Effector memory CD8-positive, alpha-beta T cell (primary cell): ENCODE results near the gene COA8.
"Not testable (repeated sequence)": the region's sequence is repeated elsewhere in the genome, so short reads cannot be mapped to it uniquely, and the experiment has no call there.

ENCODE experiments used
- ATAC-seq: fragments of 150-1000 bp; cut with Tn5 transposase; replicated peaks from 2 replicates; pipeline ENCODE4 v1.10.0; 2021; ENCODE audit warnings: mild to moderate bottlenecking, moderate library complexity
- DNase-seq, 3 experiments: peaks; one replicate each; pipeline ENCODE4 v3.0.0; 2021
- H3K27ac Mint-ChIP-seq, 2 donors: one replicate each; pipeline ENCODE4 v1.8.0; 2022; ENCODE audit warnings: mild to moderate bottlenecking in 2 of 2, mixed read lengths in 2 of 2, moderate library complexity in 2 of 2
- H3K27me3 Mint-ChIP-seq, 2 donors: one replicate each; pipeline ENCODE4 v1.8.0; 2022; ENCODE audit warnings: mixed read lengths in 2 of 2
- H3K36me3 Mint-ChIP-seq: one replicate; pipeline ENCODE4 v1.8.0; 2022; ENCODE audit warnings: mild to moderate bottlenecking, moderate library complexity, mixed read lengths; ENCODE audit not compliant: insufficient read depth
- H3K4me1 Mint-ChIP-seq, 2 donors: one replicate each; pipeline ENCODE4 v1.8.0; 2022; ENCODE audit warnings: low read depth in 2 of 2, mixed read lengths in 2 of 2
- H3K4me3 Mint-ChIP-seq, 2 donors: one replicate each; pipeline ENCODE4 v1.8.0; 2022; ENCODE audit warnings: mild to moderate bottlenecking in 2 of 2, mixed read lengths in 2 of 2, moderate library complexity in 2 of 2
- H3K9me3 Mint-ChIP-seq, 2 donors: one replicate each; pipeline ENCODE4 v1.8.0; 2022; ENCODE audit warnings: mixed read lengths in 2 of 2

COA8 gene

DNA sequence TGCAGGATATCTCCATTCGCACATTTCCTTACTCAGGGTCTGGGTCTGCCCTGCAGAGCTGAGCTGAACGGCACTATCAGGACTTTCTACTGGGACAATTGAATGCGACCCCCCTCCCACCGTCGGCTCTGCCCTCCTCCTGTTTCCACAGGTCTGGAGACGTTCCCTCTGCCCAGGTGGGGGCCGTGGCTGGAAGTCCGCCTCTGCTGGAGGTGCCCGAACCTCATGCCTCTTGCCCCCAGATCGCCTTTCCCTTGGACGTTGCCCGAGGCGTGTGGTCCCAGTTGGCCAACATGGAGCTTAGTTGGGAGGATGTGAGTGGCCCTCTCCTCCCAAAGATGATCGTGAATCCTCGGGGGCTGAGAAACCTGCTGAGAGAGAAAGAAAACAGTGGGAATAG lies 45.1 kb downstream of the COA8 start:
- ATAC-seq (no peak), DNase-seq (no peak)
- peaks cover 6% of the 10 kb centered on the region for H3K36me3 Mint-ChIP-seq
- H3K4me1 Mint-ChIP-seq, result peaks cover 18% of the 10 kb centered on the region in 2 donors
- H3K27me3 Mint-ChIP-seq, result peaks cover 7 to 9% of the 10 kb centered on the region in 2 donors
- H3K9me3 Mint-ChIP-seq, result peaks cover 5 to 9% of the 10 kb centered on the region in 2 donors
- peak overlapping the region; percentile 74 to 85 for H3K4me3 Mint-ChIP-seq
- peak overlapping the region in 1 of 2 donors; percentile 20 for H3K27ac Mint-ChIP-seq

GRCh38 chr14:103609081-103609480 lies 46.3 kb downstream of the COA8 start:
- not testable (repeated sequence) for H3K9me3 Mint-ChIP-seq, H3K27me3 Mint-ChIP-seq, ATAC-seq, H3K4me3 Mint-ChIP-seq, DNase-seq, H3K27ac Mint-ChIP-seq, H3K36me3 Mint-ChIP-seq
- H3K4me1 Mint-ChIP-seq, result peaks cover 18% of the 10 kb centered on the region in 2 donors

DNA sequence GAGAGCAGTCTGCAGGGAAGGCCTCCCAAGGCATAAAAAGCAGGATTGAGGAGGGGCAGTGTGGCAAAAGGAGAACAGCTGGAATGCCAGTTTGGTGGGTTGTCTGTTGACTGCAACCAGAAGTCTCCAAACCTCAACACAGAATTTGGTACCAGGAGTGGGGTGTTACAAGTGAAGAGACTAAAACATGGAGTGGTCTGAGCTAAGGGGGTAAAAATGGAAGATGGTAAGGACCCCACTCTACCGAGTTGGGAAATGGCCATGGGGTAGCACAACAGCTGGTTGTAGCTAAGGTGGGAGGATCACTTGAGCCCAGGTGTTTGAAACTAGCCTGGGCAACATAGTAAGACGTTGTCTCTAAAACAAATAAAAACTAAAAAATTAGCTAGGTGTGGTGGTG lies 48.5 kb downstream of the COA8 start:
- no peak overlapping the region for H3K27ac Mint-ChIP-seq
- peaks cover 6% of the 10 kb centered on the region for H3K36me3 Mint-ChIP-seq
- peaks cover 5 to 9% of the 10 kb centered on the region in 2 donors for H3K9me3 Mint-ChIP-seq
- H3K27me3 Mint-ChIP-seq, result peaks cover 7 to 9% of the 10 kb centered on the region in 2 donors
- no peak for ATAC-seq
- no peak overlapping the region for H3K4me3 Mint-ChIP-seq
- no peak for DNase-seq
- H3K4me1 Mint-ChIP-seq, result peaks cover 18% of the 10 kb centered on the region in 2 donors

- no peaks in the 10 kb centered on the region for H3K4me1 Mint-ChIP-seq
- no peak overlapping the region for H3K4me3 Mint-ChIP-seq
- no peak for DNase-seq
These were observed 50.8 kb downstream of the COA8 start for GRCh38 chr14:103613517-103613916.

GRCh38 chr14:103616635-103617300 lies 54.0 kb downstream of the COA8 start:
- H3K9me3 Mint-ChIP-seq, result no peaks in the 10 kb centered on the region
- H3K36me3 Mint-ChIP-seq, result peaks cover 4% of the 10 kb centered on the region
- no peaks in the 10 kb centered on the region for H3K27me3 Mint-ChIP-seq
- no peak for DNase-seq
- H3K4me3 Mint-ChIP-seq, result no peak overlapping the region
- no peaks in the 10 kb centered on the region for H3K4me1 Mint-ChIP-seq
- H3K27ac Mint-ChIP-seq, result peak overlapping the region in 1 of 2 donors; percentile 41
- no peak for ATAC-seq

More at GRCh38 chr14:103613517-103613916, 50.8 kb downstream of the COA8 start:
- no peak for ATAC-seq
- Mint-ChIP-seq H3K27me3 (peaks cover 7 to 9% of the 10 kb centered on the region in 2 donors), H3K27ac (no peak overlapping the region), H3K9me3 (peaks cover 5 to 9% of the 10 kb centered on the region in 2 donors), H3K36me3 (peaks cover 4% of the 10 kb centered on the region)

DNA sequence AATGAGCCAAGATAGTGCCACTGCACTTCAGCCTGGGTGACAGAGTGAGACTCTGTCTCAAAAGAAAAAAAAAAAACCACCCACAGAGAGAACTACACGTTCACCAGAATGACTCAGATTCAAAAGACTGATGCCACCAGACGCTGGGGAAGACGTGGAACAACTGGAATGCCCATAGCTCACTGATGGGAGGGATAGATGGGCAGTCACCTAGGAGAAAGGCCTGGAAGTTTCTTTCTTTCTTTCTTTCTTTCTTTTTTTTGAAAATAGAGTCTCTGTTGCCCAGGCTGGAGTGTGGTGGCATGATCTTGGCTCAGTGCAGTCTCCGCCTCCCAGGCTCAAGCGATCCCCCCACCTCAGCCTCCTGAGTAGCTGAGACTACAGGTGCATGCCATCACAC lies 56.3 kb downstream of the COA8 start:
- Mint-ChIP-seq H3K4me1 (no peaks in the 10 kb centered on the region), H3K27me3 (no peaks in the 10 kb centered on the region), H3K27ac (no peak overlapping the region), H3K36me3 (peaks cover 4% of the 10 kb centered on the region), H3K4me3 (no peak overlapping the region), H3K9me3 (no peaks in the 10 kb centered on the region)
- DNase-seq (no peak), ATAC-seq (no peak)

GRCh38 chr14:103621860-103622259 lies 59.1 kb downstream of the COA8 start:
- H3K27ac Mint-ChIP-seq, result no peak overlapping the region
- peaks cover 7 to 12% of the 10 kb centered on the region in 2 donors for H3K4me1 Mint-ChIP-seq
- no peaks in the 10 kb centered on the region for H3K27me3 Mint-ChIP-seq
- H3K9me3 Mint-ChIP-seq, result no peaks in the 10 kb centered on the region
- H3K36me3 Mint-ChIP-seq, result peaks cover 10% of the 10 kb centered on the region
- H3K4me3 Mint-ChIP-seq, result no peak overlapping the region
- no peak for ATAC-seq
- no peak for DNase-seq

DNA sequence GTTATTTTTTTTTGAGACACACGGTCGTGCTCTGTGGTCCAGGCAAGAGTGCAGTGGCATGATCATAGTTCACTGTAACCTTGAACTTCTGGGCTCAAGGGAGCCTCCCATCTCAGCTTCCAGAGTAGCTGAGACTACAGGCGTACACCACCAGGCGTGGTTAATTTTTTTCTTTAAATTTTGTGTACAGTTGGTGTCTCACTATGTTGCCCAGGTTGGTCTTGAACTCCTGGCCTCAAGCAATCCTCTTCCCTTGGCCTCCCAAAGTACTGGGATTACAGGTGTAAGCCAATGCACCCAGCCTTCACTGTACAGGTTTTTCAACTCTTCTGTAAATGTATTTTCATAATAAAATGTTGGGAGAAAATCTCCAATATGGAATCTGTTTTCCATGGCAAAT lies 60.5 kb downstream of the COA8 start:
- no peaks in the 10 kb centered on the region for H3K27me3 Mint-ChIP-seq
- no peak overlapping the region for H3K4me3 Mint-ChIP-seq
- no peak for DNase-seq
- H3K9me3 Mint-ChIP-seq, result no peaks in the 10 kb centered on the region
- peaks cover 11 to 14% of the 10 kb centered on the region in 2 donors for H3K4me1 Mint-ChIP-seq
- H3K36me3 Mint-ChIP-seq, result peaks cover 16% of the 10 kb centered on the region
- ATAC-seq, result no peak
- H3K27ac Mint-ChIP-seq, result no peak overlapping the region

GRCh38 chr14:103623883-103624482 lies 61.2 kb downstream of the COA8 start:
- no peaks in the 10 kb centered on the region for H3K27me3 Mint-ChIP-seq
- H3K4me1 Mint-ChIP-seq, result peaks cover 11 to 14% of the 10 kb centered on the region in 2 donors
- H3K27ac Mint-ChIP-seq, result no peak overlapping the region
- peaks cover 18% of the 10 kb centered on the region for H3K36me3 Mint-ChIP-seq
- DNase-seq (no peak), ATAC-seq (no peak)
- H3K4me3 Mint-ChIP-seq, result peak overlapping the region; percentile 69 to 71
- no peaks in the 10 kb centered on the region for H3K9me3 Mint-ChIP-seq

GRCh38 chr14:103624860-103625259 lies 62.1 kb downstream of the COA8 start:
- ATAC-seq (no peak), DNase-seq (no peak)
- H3K36me3 Mint-ChIP-seq, result peaks cover 19% of the 10 kb centered on the region
- H3K27ac Mint-ChIP-seq, result peak overlapping the region; percentile 59 to 86
- peak overlapping the region; percentile 69 to 71 for H3K4me3 Mint-ChIP-seq
- H3K27me3 Mint-ChIP-seq, result no peaks in the 10 kb centered on the region
- peaks cover 11 to 14% of the 10 kb centered on the region in 2 donors for H3K4me1 Mint-ChIP-seq
- no peaks in the 10 kb centered on the region for H3K9me3 Mint-ChIP-seq

DNA sequence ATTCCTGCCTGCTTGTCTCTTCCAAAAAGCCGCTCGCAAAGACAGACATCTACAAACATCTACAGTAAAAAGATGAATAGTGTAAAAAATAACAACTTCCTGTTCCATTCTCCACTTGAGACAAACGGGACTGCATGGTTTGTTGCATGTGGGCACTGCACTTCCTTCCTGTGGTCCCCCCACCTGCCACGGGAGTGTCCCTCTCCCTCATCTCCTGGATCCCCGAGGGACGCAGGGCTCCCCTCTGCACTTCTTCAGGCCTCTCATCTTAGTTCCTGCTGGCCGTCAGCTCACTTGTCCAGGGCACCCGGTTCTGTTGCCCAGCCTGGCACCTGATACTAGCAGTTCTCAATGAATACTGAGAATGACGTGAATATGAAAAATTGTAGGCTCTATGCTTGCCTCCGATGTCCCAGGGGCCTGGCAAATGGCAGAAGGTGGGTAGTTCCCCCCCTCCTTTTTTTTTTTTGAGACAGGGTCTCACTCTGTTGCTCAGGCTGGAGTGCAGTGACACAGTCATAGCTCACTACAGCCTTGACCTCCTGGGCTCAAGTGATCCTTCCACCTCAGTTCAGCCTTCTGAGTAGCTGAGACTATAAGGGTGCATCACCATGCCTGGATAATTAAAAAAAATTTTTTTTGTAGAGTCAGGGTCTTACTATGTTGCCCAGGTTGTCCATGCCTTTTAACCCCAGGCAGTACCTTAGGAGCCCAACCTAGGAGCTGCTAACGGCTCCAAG lies 62.8 kb downstream of the COA8 start:
- no peaks in the 10 kb centered on the region for H3K9me3 Mint-ChIP-seq

DNA sequence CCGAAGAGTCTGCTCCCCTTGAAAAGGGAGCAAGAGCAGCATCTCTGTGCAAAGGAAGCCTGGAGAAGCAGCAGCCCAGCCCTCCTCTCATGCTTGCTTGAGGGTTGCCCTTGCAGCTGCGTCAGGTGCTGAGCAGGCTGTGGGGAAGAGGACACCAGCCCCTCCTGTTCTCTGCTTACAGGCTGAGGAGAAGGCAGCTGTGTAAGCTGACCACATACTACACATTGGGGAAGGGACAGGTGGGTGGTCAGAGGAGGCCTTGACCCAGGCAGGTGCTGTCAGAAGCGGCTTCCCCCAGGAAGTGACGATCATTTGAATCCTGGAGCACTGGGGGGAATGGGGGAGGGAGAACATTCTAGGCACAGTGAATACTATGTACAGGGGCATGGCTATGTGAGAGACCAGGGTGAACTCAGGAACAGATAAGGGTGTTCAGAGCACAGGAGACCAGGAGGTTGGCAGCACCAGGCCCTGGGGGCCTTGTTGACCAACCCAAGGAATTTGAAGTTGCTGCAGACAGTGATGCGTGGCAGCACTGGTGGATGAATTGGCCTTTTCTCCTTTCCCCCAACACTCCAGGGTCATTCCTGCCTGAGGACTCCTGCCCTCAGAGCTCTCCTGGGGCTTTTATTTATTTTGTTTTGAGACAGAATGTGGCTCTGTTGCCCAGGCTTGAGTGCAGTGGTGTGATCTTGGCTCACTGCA lies 63.5 kb downstream of the COA8 start:
- no peak overlapping the region for H3K27ac Mint-ChIP-seq
- no peak for DNase-seq
- H3K36me3 Mint-ChIP-seq, result peaks cover 23% of the 10 kb centered on the region
- no peak for ATAC-seq
- H3K4me1 Mint-ChIP-seq, result peaks cover 14 to 17% of the 10 kb centered on the region in 2 donors
- H3K9me3 Mint-ChIP-seq, result no peaks in the 10 kb centered on the region
- H3K27me3 Mint-ChIP-seq, result no peaks in the 10 kb centered on the region
- H3K4me3 Mint-ChIP-seq, result no peak overlapping the region

More for the DNA sequence above, 62.8 kb downstream of the COA8 start:
- peaks cover 12 to 14% of the 10 kb centered on the region in 2 donors for H3K4me1 Mint-ChIP-seq
- no peaks in the 10 kb centered on the region for H3K27me3 Mint-ChIP-seq
- H3K4me3 Mint-ChIP-seq, result peak overlapping the region; percentile 69 to 71
- peak in 2 of 3 experiments; percentile 25 to 30 for DNase-seq
- peak overlapping the region; percentile 59 to 86 for H3K27ac Mint-ChIP-seq
- H3K36me3 Mint-ChIP-seq, result peaks cover 23% of the 10 kb centered on the region
- peak; percentile 34 for ATAC-seq
